H9 (cell line): ENCODE data around the gene UPF1. TPM values are rescaled to one million over a fixed set of nuclear protein-coding genes. Genes with fewer than 3 reads are reported as not detected.

Experiments
- DNase-seq: peaks from one replicate; pipeline ENCODE4 v3.0.0-alpha.2; 2017
- H2AFZ ChIP-seq: one replicate; pipeline ENCODE4 v1.6.1; 2013; ENCODE audit warnings: mild to moderate bottlenecking, low read length, control low read depth, moderate library complexity
- H2AK5ac ChIP-seq: 2 replicates; pipeline ENCODE4 v1.6.1; 2013; ENCODE audit warnings: low read length, control low read depth, mixed read lengths; ENCODE audit not compliant: insufficient read length
- H2BK120ac ChIP-seq: one replicate; pipeline ENCODE4 v1.6.1; 2013; ENCODE audit warnings: low read depth, mild to moderate bottlenecking, low read length, control low read depth, inconsistent platforms; ENCODE audit not compliant: poor library complexity, severe bottlenecking
- H2BK12ac ChIP-seq: 2 replicates; pipeline ENCODE4 v1.6.1; 2013; ENCODE audit warnings: low read length, control low read depth, mixed read lengths, low read depth; ENCODE audit not compliant: insufficient read length
- H2BK15ac ChIP-seq: 2 replicates; pipeline ENCODE4 v1.6.1; 2013; ENCODE audit warnings: low read depth, low read length, control low read depth
- H2BK20ac ChIP-seq: one replicate; pipeline ENCODE4 v1.6.1; 2013; ENCODE audit warnings: low read depth, mild to moderate bottlenecking, low read length, control low read depth, inconsistent platforms; ENCODE audit not compliant: poor library complexity, severe bottlenecking
- H2BK5ac ChIP-seq: 2 replicates; pipeline ENCODE4 v1.6.1; 2013; ENCODE audit warnings: low read length, control low read depth, mixed read lengths; ENCODE audit not compliant: insufficient read length
- H3K14ac ChIP-seq: 2 replicates; pipeline ENCODE4 v1.6.1; 2013; ENCODE audit warnings: low read length, control low read depth; ENCODE audit not compliant: insufficient read depth
- H3K18ac ChIP-seq: 2 replicates; pipeline ENCODE4 v1.6.1; 2013; ENCODE audit warnings: low read depth, mild to moderate bottlenecking, mixed read lengths, low read length, control low read depth; ENCODE audit not compliant: insufficient read length
- H3K23ac ChIP-seq: 2 replicates; pipeline ENCODE4 v1.6.1; 2013; ENCODE audit warnings: low read length, control low read depth, mixed read lengths, low read depth; ENCODE audit not compliant: insufficient read length
- H3K23me2 ChIP-seq: 2 replicates; pipeline ENCODE4 v1.6.1; 2013; ENCODE audit warnings: low read depth, mild to moderate bottlenecking, mixed read lengths, low read length, control low read depth; ENCODE audit not compliant: insufficient read length, poor library complexity, severe bottlenecking
- H3K27ac ChIP-seq: 2 replicates; pipeline ENCODE4 v1.5.1; 2013; ENCODE audit warnings: low read length, control low read depth, mixed read lengths, low read depth; ENCODE audit not compliant: insufficient read length
- H3K27me3 ChIP-seq: 2 replicates; pipeline ENCODE4 v1.6.1; 2013; ENCODE audit warnings: low read length, control low read depth, inconsistent platforms; ENCODE audit not compliant: insufficient read depth
- H3K4ac ChIP-seq: 2 replicates; pipeline ENCODE4 v1.6.1; 2013; ENCODE audit warnings: low read depth, mild to moderate bottlenecking, control low read depth, inconsistent platforms, low read length, moderate library complexity
- H3K4me1 ChIP-seq: 2 replicates; pipeline ENCODE4 v1.6.1; 2013; ENCODE audit warnings: low read length, control low read depth, inconsistent platforms; ENCODE audit not compliant: insufficient read depth
- H3K4me2 ChIP-seq: 2 replicates; pipeline ENCODE4 v1.6.1; 2013; ENCODE audit warnings: low read length, control low read depth, mixed read lengths; ENCODE audit not compliant: insufficient read length, insufficient read depth
- H3K56ac ChIP-seq: 2 replicates; pipeline ENCODE4 v1.6.1; 2013; ENCODE audit warnings: low read depth, mild to moderate bottlenecking, mixed read lengths, low read length, control low read depth; ENCODE audit not compliant: insufficient read length
- H3K79me1 ChIP-seq: 2 replicates; pipeline ENCODE4 v1.6.1; 2013; ENCODE audit warnings: low read depth, mild to moderate bottlenecking, moderate library complexity, low read length, control low read depth, inconsistent platforms; ENCODE audit not compliant: insufficient read depth, poor library complexity, severe bottlenecking
- H3K79me2 ChIP-seq: 2 replicates; pipeline ENCODE4 v1.6.1; 2013; ENCODE audit warnings: low read length, control low read depth, inconsistent platforms; ENCODE audit not compliant: insufficient read depth
- H3K9ac ChIP-seq: 2 replicates; pipeline ENCODE4 v1.6.1; 2013; ENCODE audit warnings: low read length, control low read depth, mixed read lengths; ENCODE audit not compliant: insufficient read length; ENCODE audit errors: extremely low read depth
- H3K9me3 ChIP-seq: one replicate; pipeline ENCODE4 v1.6.1; 2013; ENCODE audit warnings: low read depth, low read length, inconsistent platforms; ENCODE audit not compliant: control insufficient read depth
- H3T11ph ChIP-seq: one replicate; pipeline ENCODE4 v1.6.1; 2013; ENCODE audit warnings: mild to moderate bottlenecking, low read length, control low read depth, inconsistent platforms
- H4K20me1 ChIP-seq: one replicate; pipeline ENCODE4 v1.6.1; 2013; ENCODE audit not compliant: control insufficient read depth, insufficient read length, insufficient read depth
- H4K5ac ChIP-seq: 2 replicates; pipeline ENCODE4 v1.6.1; 2013; ENCODE audit warnings: low read depth, mild to moderate bottlenecking, mixed read lengths, low read length, control low read depth; ENCODE audit not compliant: insufficient read length
- H4K8ac ChIP-seq: replicated peaks from 2 replicates; pipeline ENCODE4 v1.6.1; 2013; ENCODE audit warnings: low read length, control low read depth, mixed read lengths, low read depth; ENCODE audit not compliant: insufficient read length
- H4K91ac ChIP-seq: 2 replicates; pipeline ENCODE4 v1.6.1; 2013; ENCODE audit warnings: low read depth, mild to moderate bottlenecking, moderate library complexity, mixed read lengths, low read length, control low read depth; ENCODE audit not compliant: insufficient read length
- H3K27ac Mint-ChIP-seq, 3 experiments: 2 replicates in 2 of 3; 3 replicates in 1 of 3; pipeline ENCODE4 v1.8.0; 2020 to 2021; ENCODE audit warnings: mixed read lengths in 3 of 3, mild to moderate bottlenecking in 1 of 3, moderate library complexity in 1 of 3
- H3K27me3 Mint-ChIP-seq: 2 replicates; pipeline ENCODE4 v1.8.0; 2021; ENCODE audit warnings: low read depth, mild to moderate bottlenecking, moderate library complexity, mixed read lengths
- H3K36me3 Mint-ChIP-seq, 3 experiments: 2 replicates in 2 of 3; 3 replicates in 1 of 3; pipeline ENCODE4 v1.8.0; 2020 to 2021; ENCODE audit warnings: low read depth in 3 of 3, mixed read lengths in 3 of 3; ENCODE audit not compliant: insufficient read depth in 1 of 3
- H3K4me1 Mint-ChIP-seq, 2 experiments: 2 replicates each; pipeline ENCODE4 v1.8.0; 2020; ENCODE audit warnings: mixed read lengths in 2 of 2
- H3K4me3 Mint-ChIP-seq, 2 experiments: 2 replicates in 1 of 2; 3 replicates in 1 of 2; pipeline ENCODE4 v1.8.0; 2020 to 2021; ENCODE audit warnings: mild to moderate bottlenecking in 2 of 2, mixed read lengths in 2 of 2, moderate library complexity in 1 of 2
- H3K9me3 Mint-ChIP-seq, 2 experiments: 2 replicates in 1 of 2; 3 replicates in 1 of 2; pipeline ENCODE4 v1.8.0; 2020; ENCODE audit warnings: mild to moderate bottlenecking in 2 of 2, mixed read lengths in 2 of 2, moderate library complexity in 1 of 2
- WGBS: extraction: QIAGEN DNeasy Blood & Tissue Kit; methylation state at CpG from one replicate; pipeline ENCODE4 v1.1.7; 2013; ENCODE audit warnings: missing lambda C conversion rate, low lambda C conversion rate, mixed read lengths; ENCODE audit not compliant: insufficient read length; ENCODE audit errors: extremely low coverage; 5-methylcytosine and 5-hydroxymethylcytosine counted together
- total RNA-seq: library from RNA; stranded (reverse); gene quantifications from 2 replicates; pipeline ENCODE4 v1.2.1, GENCODE V29; 2021
- TF ChIP-seq, protein P1 (sequence below): fragments of 200-600 bp; sonication (generic); conservative IDR thresholded peaks from 3 replicates; pipeline ENCODE4 v1.8.0; 2021; ENCODE audit warnings: antibody characterized with exemption, mild to moderate bottlenecking

The UPF1 gene
- total RNA-seq, 1 experiment from 2014 or later: 85.4 TPM

DNA sequence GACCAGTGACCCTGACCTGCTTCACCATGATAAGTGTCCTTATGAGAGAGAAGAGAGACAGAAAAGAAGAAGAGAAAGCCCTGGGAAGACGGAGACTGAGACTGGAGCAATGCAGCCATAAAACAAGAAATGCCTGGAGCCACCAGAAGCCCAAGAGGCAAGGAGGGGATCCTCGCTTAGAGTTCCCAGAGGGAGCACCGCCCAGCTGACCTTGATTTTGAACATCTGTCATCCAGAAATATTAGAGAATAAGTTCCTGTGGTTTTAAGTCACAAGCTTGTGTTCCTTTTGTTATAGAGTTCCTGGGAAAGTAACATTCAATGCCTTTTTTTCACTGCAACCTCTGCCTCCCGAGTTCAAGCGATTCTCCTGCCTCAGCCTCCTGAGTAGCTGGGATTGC is 44.0 kb downstream of the UPF1 start:
- Histone ChIP-seq H4K5ac (no peak overlapping the region), H3K14ac (no peak overlapping the region), H2BK5ac (no peak overlapping the region), H2AK5ac (no peak overlapping the region), H4K8ac (no peak overlapping the region), H3K23me2 (no peaks in the 10 kb centered on the region), H3K23ac (no peak overlapping the region), H3K27me3 (no peaks in the 10 kb centered on the region), H2BK120ac (no peak overlapping the region), H3K18ac (no peak overlapping the region), H3K9ac (no peak overlapping the region), H3T11ph (no peak overlapping the region), H2BK20ac (no peak overlapping the region), H2AFZ (no peak overlapping the region), H3K4me2 (no peak overlapping the region), H3K56ac (no peak overlapping the region), H4K91ac (no peak overlapping the region), H4K20me1 (no peaks in the 10 kb centered on the region), H2BK15ac (no peak overlapping the region), H3K4ac (no peak overlapping the region), H3K9me3 (no peaks in the 10 kb centered on the region), H3K27ac (no peak overlapping the region), H3K79me2 (no peaks in the 10 kb centered on the region), H2BK12ac (no peak overlapping the region), H3K79me1 (no peaks in the 10 kb centered on the region), H3K4me1 (no peaks in the 10 kb centered on the region)
- Mint-ChIP-seq H3K4me3 (no peak overlapping the region), H3K9me3 (peaks cover 0 to 9% of the 10 kb centered on the region in 2 experiments; a peak in 3 of 5 replicates), H3K27ac (no peak overlapping the region; a peak in 1 of 7 replicates), H3K36me3 (peaks cover 33 to 64% (median 43%) of the 10 kb centered on the region in 3 experiments), H3K4me1 (peaks cover 0 to 5% of the 10 kb centered on the region in 2 experiments; a peak in 1 of 4 replicates), H3K27me3 (no peaks in the 10 kb centered on the region)
- no CpG with 5 or more reads among the region's 5 CpGs for WGBS
- TF ChIP-seq, protein P1, sequence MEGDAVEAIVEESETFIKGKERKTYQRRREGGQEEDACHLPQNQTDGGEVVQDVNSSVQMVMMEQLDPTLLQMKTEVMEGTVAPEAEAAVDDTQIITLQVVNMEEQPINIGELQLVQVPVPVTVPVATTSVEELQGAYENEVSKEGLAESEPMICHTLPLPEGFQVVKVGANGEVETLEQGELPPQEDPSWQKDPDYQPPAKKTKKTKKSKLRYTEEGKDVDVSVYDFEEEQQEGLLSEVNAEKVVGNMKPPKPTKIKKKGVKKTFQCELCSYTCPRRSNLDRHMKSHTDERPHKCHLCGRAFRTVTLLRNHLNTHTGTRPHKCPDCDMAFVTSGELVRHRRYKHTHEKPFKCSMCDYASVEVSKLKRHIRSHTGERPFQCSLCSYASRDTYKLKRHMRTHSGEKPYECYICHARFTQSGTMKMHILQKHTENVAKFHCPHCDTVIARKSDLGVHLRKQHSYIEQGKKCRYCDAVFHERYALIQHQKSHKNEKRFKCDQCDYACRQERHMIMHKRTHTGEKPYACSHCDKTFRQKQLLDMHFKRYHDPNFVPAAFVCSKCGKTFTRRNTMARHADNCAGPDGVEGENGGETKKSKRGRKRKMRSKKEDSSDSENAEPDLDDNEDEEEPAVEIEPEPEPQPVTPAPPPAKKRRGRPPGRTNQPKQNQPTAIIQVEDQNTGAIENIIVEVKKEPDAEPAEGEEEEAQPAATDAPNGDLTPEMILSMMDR: no peak
- no peak for DNase-seq
